MCF 10A (cell line): Measurements from ENCODE around the gene S100PBP. TPM values are rescaled to one million over a fixed set of nuclear protein-coding genes. Genes with fewer than 3 reads are reported as not detected.

Experiments
- Bru-seq: library from RNA; stranded (reverse); fragments of 400-500 nt; gene quantifications from one replicate; lab custom pipeline; 2021; lab: Mats Ljungman, UMichigan
- BruChase-seq, 2 experiments: library from RNA; stranded (reverse); fragments of 400-500 nt; gene quantifications; one replicate each; lab custom pipeline; 2021; lab: Mats Ljungman, UMichigan
- BruUV-seq: library from RNA; stranded (reverse); fragments of 400-500 nt; replicated peaks from 2 replicates; lab custom pipeline; 2021; lab: Mats Ljungman, UMichigan
- CTCF ChIA-PET: fragments of 300-600 bp; sonication (Branson Sonifier 250); formaldehyde crosslinking; extraction: SDS; loops from one replicate; lab custom pipeline; 2021; ENCODE audit warnings: antibody characterized with exemption, inconsistent platforms; lab: Yijun Ruan, JAX
- POLR2A ChIA-PET: fragments of 300-600, 350-650 bp; sonication (Branson Sonifier 250); formaldehyde crosslinking; extraction: SDS; loops from one replicate; lab custom pipeline; 2020; ENCODE audit warnings: antibody characterized with exemption, inconsistent platforms; lab: Yijun Ruan, JAX
- DNase-seq: peaks from one replicate; pipeline ENCODE4 v3.0.0-alpha.2; 2018; ENCODE audit not compliant: unreplicated experiment
- H3K27ac Mint-ChIP-seq: one replicate; pipeline ENCODE4 v1.8.0; 2022; ENCODE audit warnings: mild to moderate bottlenecking, low read depth, mixed read lengths; ENCODE audit not compliant: unreplicated experiment
- H3K27me3 Mint-ChIP-seq: one replicate; pipeline ENCODE4 v1.8.0; 2022; ENCODE audit warnings: mixed read lengths; ENCODE audit not compliant: insufficient read depth, unreplicated experiment
- H3K36me3 Mint-ChIP-seq: one replicate; pipeline ENCODE4 v1.8.0; 2022; ENCODE audit warnings: mild to moderate bottlenecking, moderate library complexity, mixed read lengths; ENCODE audit not compliant: insufficient read depth, unreplicated experiment
- H3K4me1 Mint-ChIP-seq: one replicate; pipeline ENCODE4 v1.8.0; 2022; ENCODE audit warnings: mixed read lengths; ENCODE audit not compliant: insufficient read depth, unreplicated experiment
- H3K4me3 Mint-ChIP-seq: one replicate; pipeline ENCODE4 v1.8.0; 2022; ENCODE audit warnings: mild to moderate bottlenecking, moderate library complexity, mixed read lengths; ENCODE audit not compliant: unreplicated experiment
- H3K9me3 Mint-ChIP-seq: one replicate; pipeline ENCODE4 v1.8.0; 2022; ENCODE audit warnings: mixed read lengths; ENCODE audit not compliant: unreplicated experiment
- CTCF ChIP-seq: fragments of 200-600 bp; IDR thresholded peaks from one replicate; pipeline ENCODE4 v1.8.0; 2022; ENCODE audit warnings: antibody characterized with exemption, mild to moderate bottlenecking; ENCODE audit not compliant: unreplicated experiment
- intact Hi-C: fragments of 100-400 bp; cut with micrococcal nuclease; formaldehyde crosslinking; loops from 2 replicates; pipeline ENCODE4 v1.14.1; 2022
- long read RNA-seq: library from polyadenylated mRNA; stranded (forward); transcript quantifications from one replicate; pipeline ENCODE4 v2.0.0, GENCODE V29; 2022
- total RNA-seq: library from RNA; stranded (reverse); gene quantifications from 2 replicates; pipeline ENCODE4 v1.2.3, GENCODE V29; 2022

The S100PBP gene
- total RNA-seq, result 24.4 and 34.1 TPM in 2 replicates
- percentile 73 among the genes with signal in this experiment for Bru-seq, nascent RNA
- BruChase-seq, experiment 1, labeled RNA remaining after a 6-hour chase, result percentile 81 among the genes with signal in this experiment
- percentile 87 among the genes with signal in this experiment for BruChase-seq, experiment 2, labeled RNA remaining after a 2-hour chase
- long read RNA-seq, full-length matches to known transcripts, result 13 of 41 reads
- long read RNA-seq, partial matches to known transcripts, result 1 of 41 reads
- long read RNA-seq, other reads (novel, unspliced or antisense), result 27 of 41 reads

GRCh38 chr1:32817159-32817814, at the start of gene S100PBP, which contains the start of gene YARS1:
S100PBP (plus strand) TSS chr1:32817653; CDS start chr1:32826100, 8,447 bp downstream.
YARS1 (minus strand) TSS chr1:32817358; CDS start chr1:32817244, 114 bp downstream.
- intact Hi-C loops, result no loop called here
- CTCF ChIA-PET, result interaction anchor here (0.7 to 1.0 kb wide), 2 partner anchors 40 to 105 kb away, joined by 3 read pairs; no protein-coding TSS in a partner anchor
- H3K36me3 Mint-ChIP-seq, result peaks cover 16% of the 10 kb centered on the region

GRCh38 chr1:32768110-32768850, 49.2 kb upstream of the S100PBP start:
- peaks cover 32% of the 10 kb centered on the region for H3K4me1 Mint-ChIP-seq
- BruUV-seq, result no TSS peak
- no peak for TF ChIP-seq CTCF
- H3K4me3 Mint-ChIP-seq, result no peak overlapping the region
- DNase-seq, result no peak
- H3K27me3 Mint-ChIP-seq, result no peaks in the 10 kb centered on the region
- H3K27ac Mint-ChIP-seq, result no peak overlapping the region
- intact Hi-C loops, result no loop called here
- H3K36me3 Mint-ChIP-seq, result peaks cover 57% of the 10 kb centered on the region
- ChIA-PET CTCF (interaction anchor here (0.6 to 18.4 kb wide), 8 partner anchors 9 to 845 kb away, joined by 3 to 418 read pairs (median 4); no protein-coding TSS in a partner anchor), POLR2A (interaction anchor here (0.9 to 4.3 kb wide), 6 partner anchors 8 to 55 kb away, joined by 4 to 36 read pairs (median 12); no protein-coding TSS in a partner anchor)
- no peaks in the 10 kb centered on the region for H3K9me3 Mint-ChIP-seq

More at GRCh38 chr1:32817159-32817814, at the start of gene S100PBP, which contains the start of gene YARS1:
- TF ChIP-seq CTCF, result no peak
- Mint-ChIP-seq H3K4me3 (peak within 1 kb of the TSS; percentile 87), H3K27ac (peak within 1 kb of the TSS; percentile 87), H3K27me3 (no peaks in the 10 kb centered on the region), H3K9me3 (no peaks in the 10 kb centered on the region), H3K4me1 (peaks cover 27% of the 10 kb centered on the region)
- no TSS peak for BruUV-seq
- DNase-seq, result peak; percentile 98
- POLR2A ChIA-PET, result interaction anchor here (0.7 to 3.4 kb wide), 32 partner anchors 10 to 423 kb away, joined by 3 to 18 read pairs (median 6); partner anchors contain the start of genes BSDC1, RBBP4, RNF19B and ZBTB8OS

GRCh38 chr1:32769524-32770220, 47.8 kb upstream of the S100PBP start:
- DNase-seq, result peak; percentile 88
- H3K36me3 Mint-ChIP-seq, result peaks cover 57% of the 10 kb centered on the region
- H3K27ac Mint-ChIP-seq, result peak overlapping the region; percentile 14
- ChIA-PET POLR2A (interaction anchor here (0.6 to 6.9 kb wide), 9 partner anchors 10 to 59 kb away, joined by 3 to 61 read pairs (median 10); no protein-coding TSS in a partner anchor), CTCF (interaction anchor here (0.6 to 18.4 kb wide), 8 partner anchors 14 to 349 kb away, joined by 3 to 418 read pairs (median 4); no protein-coding TSS in a partner anchor)
- no peaks in the 10 kb centered on the region for H3K27me3 Mint-ChIP-seq
- TF ChIP-seq CTCF, result no peak
- intact Hi-C loops, result loop anchor here (1.0 to 5.0 kb wide), 2 partner anchors 57 to 103 kb away; partner anchors contain the start of gene FNDC5
- H3K9me3 Mint-ChIP-seq, result no peaks in the 10 kb centered on the region
- H3K4me1 Mint-ChIP-seq, result peaks cover 39% of the 10 kb centered on the region
- BruUV-seq, result no TSS peak
- no peak overlapping the region for H3K4me3 Mint-ChIP-seq
